GM04504 (cell line): ENCODE measurements around the gene REEP5.

Experiments used
- DNase-seq: peaks from one replicate; pipeline ENCODE4 v3.0.0-alpha.2; 2012; ENCODE audit warnings: low read depth

The REEP5 gene

GRCh38 chr5:112833971-112834370 lies 88.1 kb downstream of the REEP5 start:
- no peak for DNase-seq

DNA sequence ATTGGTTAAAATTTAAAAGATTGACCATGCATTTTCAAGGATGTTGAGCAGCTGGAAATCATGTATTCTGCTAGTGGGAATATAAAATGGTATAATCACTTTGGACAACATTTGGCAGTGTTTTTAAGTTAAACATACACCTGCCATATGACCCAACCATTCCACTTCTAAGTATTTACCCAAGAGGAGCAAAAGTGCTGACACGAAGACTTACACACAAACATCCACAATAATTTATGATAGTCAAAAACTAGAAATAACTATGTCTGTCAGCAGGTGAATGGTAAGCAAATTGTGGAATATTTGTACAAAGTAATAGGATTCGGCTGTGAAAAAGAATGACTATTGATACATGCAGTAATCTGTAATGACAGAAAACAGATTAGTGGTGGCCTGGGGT lies 91.6 kb downstream of the REEP5 start:
- no peak for DNase-seq
